Stomach (tissue), 9 donors: ENCODE results near the gene CUX1. TPM values are rescaled to one million over a fixed set of nuclear protein-coding genes. Genes with fewer than 3 reads are reported as not detected.

Experiments
- DNase-seq, 2 donors: peaks; one replicate each; pipeline versions ENCODE4 v3.0.0 to v3.0.0-alpha.2; 2013 to 2019
- H3K27ac ChIP-seq, 5 donors: fragments of 200-600 bp in 4 of 5; sonication (generic) in 4 of 5; one replicate each; pipeline ENCODE4 v1.5.1; 2013 to 2019; ENCODE audit warnings: mild to moderate bottlenecking in 1 of 5, moderate library complexity in 1 of 5
- H3K27me3 ChIP-seq, 3 donors: fragments of 200-600 bp; sonication (generic); one replicate each; pipeline ENCODE4 v1.5.1; 2017 to 2019; ENCODE audit warnings: mixed run types in 1 of 3
- H3K36me3 ChIP-seq, 4 donors: fragments of 200-600 bp; sonication (generic); 1 replicate in 3 of 4; 2 replicates in 1 of 4; pipeline ENCODE4 v1.5.1; 2016 to 2019
- H3K4me1 ChIP-seq, 4 donors: fragments of 200-600 bp; sonication (generic); one replicate each; pipeline ENCODE4 v1.5.1; 2016 to 2019
- H3K4me3 ChIP-seq, 4 donors: fragments of 200-600 bp; sonication (generic) in 3 of 4; one replicate each; pipeline ENCODE4 v1.5.1; 2016 to 2019; ENCODE audit warnings: mild to moderate bottlenecking in 1 of 4
- H3K9me3 ChIP-seq, 4 donors: fragments of 200-600 bp; sonication (generic); one replicate each; pipeline ENCODE4 v1.5.1; 2016 to 2019
- EP300 ChIP-seq: sonication (generic); formaldehyde crosslinking; IDR thresholded peaks from one replicate; pipeline ENCODE4 v1.6.1; 2017; ENCODE audit warnings: antibody characterized with exemption
- POLR2A ChIP-seq, 4 donors: fragments of 450-650 bp; IDR thresholded peaks; one replicate each; pipeline ENCODE4 v1.6.1; 2016; ENCODE audit warnings: antibody characterized with exemption in 4 of 4, control low read depth in 2 of 4, mild to moderate bottlenecking in 1 of 4, moderate library complexity in 1 of 4
- POLR2AphosphoS5 ChIP-seq, 3 donors: sonication (generic); formaldehyde crosslinking; IDR thresholded peaks; one replicate each; pipeline ENCODE4 v1.6.1; 2016; ENCODE audit warnings: antibody characterized with exemption in 3 of 3
- WGBS, 5 donors: extraction: QIAGEN DNeasy Blood & Tissue Kit in 3 of 5; methylation state at CpG; one replicate each; pipeline versions ENCODE4 v1.1.5 to v1.1.7; 2013 to 2018; 5-methylcytosine and 5-hydroxymethylcytosine counted together
- intact Hi-C: fragments of 100-400 bp; cut with DNase I; formaldehyde crosslinking; loops from one replicate; pipeline ENCODE4 v1.15.1; 2023; ENCODE audit warnings: low total_unique reads
- polyA plus RNA-seq, 3 donors: library from polyadenylated mRNA; stranded (reverse); fragments of 200-250 nt; gene quantifications; one replicate each; pipeline ENCODE4 v1.2.3, GENCODE V29; 2013
- total RNA-seq, 5 donors: library from RNA; depleted of rRNA; stranded (reverse); fragments of >200 nt; gene quantifications; one replicate each; pipeline versions ENCODE4 v1.1.0 to v1.2.3, GENCODE V29; 2014 to 2016
- TF ChIP-seq, protein P1 (sequence below), 7 experiments: fragments of 450-650 bp in 4 of 7; fragments of 200-600 bp in 3 of 7; sonication (generic) in 3 of 7; IDR thresholded peaks; one replicate each; pipeline ENCODE4 v1.5.1; 2016 to 2019; ENCODE audit warnings: antibody characterized with exemption in 7 of 7, control low read depth in 2 of 7, mild to moderate bottlenecking in 1 of 7
- donor health status: healthy with polysubstance abuse.
- donor health status: Bipolar disorder and iron deficiency.
- donor health status: healthy.

Gene CUX1
- total and polyA plus RNA-seq, 8 donors, result 24.7 to 201 (median 54.7) TPM

GRCh38 chr7:102028206-102028826, 210.9 kb downstream of the CUX1 start:
- H3K36me3 ChIP-seq, result peaks cover 0 to 39% (median 34%) of the 10 kb centered on the region in 4 donors
- H3K4me3 ChIP-seq, result no peak overlapping the region
- no peaks in the 10 kb centered on the region for H3K9me3 ChIP-seq
- no peaks in the 10 kb centered on the region for H3K27me3 ChIP-seq
- TF ChIP-seq POLR2A (IDR thresholded peaks at IDR 0.05) (no peak), EP300 (no peak), POLR2AphosphoS5 (IDR thresholded peaks at IDR 0.05) (no peak)
- TF ChIP-seq, protein P1, sequence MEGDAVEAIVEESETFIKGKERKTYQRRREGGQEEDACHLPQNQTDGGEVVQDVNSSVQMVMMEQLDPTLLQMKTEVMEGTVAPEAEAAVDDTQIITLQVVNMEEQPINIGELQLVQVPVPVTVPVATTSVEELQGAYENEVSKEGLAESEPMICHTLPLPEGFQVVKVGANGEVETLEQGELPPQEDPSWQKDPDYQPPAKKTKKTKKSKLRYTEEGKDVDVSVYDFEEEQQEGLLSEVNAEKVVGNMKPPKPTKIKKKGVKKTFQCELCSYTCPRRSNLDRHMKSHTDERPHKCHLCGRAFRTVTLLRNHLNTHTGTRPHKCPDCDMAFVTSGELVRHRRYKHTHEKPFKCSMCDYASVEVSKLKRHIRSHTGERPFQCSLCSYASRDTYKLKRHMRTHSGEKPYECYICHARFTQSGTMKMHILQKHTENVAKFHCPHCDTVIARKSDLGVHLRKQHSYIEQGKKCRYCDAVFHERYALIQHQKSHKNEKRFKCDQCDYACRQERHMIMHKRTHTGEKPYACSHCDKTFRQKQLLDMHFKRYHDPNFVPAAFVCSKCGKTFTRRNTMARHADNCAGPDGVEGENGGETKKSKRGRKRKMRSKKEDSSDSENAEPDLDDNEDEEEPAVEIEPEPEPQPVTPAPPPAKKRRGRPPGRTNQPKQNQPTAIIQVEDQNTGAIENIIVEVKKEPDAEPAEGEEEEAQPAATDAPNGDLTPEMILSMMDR (IDR thresholded peaks at IDR 0.05), result no peak
- no peak overlapping the region for H3K27ac ChIP-seq
- H3K4me1 ChIP-seq, result peaks cover 0 to 8% (median 0%) of the 10 kb centered on the region in 4 donors
- intact Hi-C loops, result no loop called here
- peak in 1 of 2 donors; percentile 21 for DNase-seq
- 85 to 89% (median 87%) methylated on average over 16 to 18 of the region's 18 CpGs for WGBS, 5 donors

- Histone ChIP-seq H3K4me1 (no peaks in the 10 kb centered on the region), H3K36me3 (peaks cover 0 to 39% (median 34%) of the 10 kb centered on the region in 4 donors)
- WGBS, 5 donors, result 75 to 94% (median 86%) methylated on average over 6 of the region's 6 CpGs
Measured at GRCh38 chr7:102029616-102030015, 212.2 kb downstream of the CUX1 start.

DNA sequence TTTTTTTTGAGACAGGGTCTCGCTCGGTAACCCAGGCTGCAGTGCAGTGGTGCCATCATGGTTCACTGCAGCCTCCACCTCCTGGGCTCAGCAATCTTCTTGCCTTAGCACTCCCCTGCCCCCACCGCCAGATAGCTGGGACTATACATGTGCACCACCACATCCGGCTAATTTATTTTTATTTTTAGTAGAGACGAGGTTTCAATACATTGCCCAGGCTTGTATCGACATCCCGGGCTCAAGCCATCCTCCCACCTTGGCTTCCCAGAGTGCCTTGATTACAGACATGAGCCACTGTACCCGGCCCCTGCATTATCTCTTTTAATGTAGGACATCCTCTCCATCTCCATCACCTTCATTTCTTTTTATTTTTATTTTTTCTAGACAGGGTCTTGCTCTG, 213.3 kb downstream of the CUX1 start:
- no peak for TF ChIP-seq POLR2AphosphoS5 (IDR thresholded peaks at IDR 0.05)
- TF ChIP-seq, protein P1 (IDR thresholded peaks at IDR 0.05), result no peak
- TF ChIP-seq EP300, result no peak
- TF ChIP-seq POLR2A (IDR thresholded peaks at IDR 0.05), result no peak
- DNase-seq, result no peak

More at GRCh38 chr7:102029616-102030015, 212.2 kb downstream of the CUX1 start:
- TF ChIP-seq POLR2AphosphoS5 (IDR thresholded peaks at IDR 0.05), result no peak
- TF ChIP-seq POLR2A (IDR thresholded peaks at IDR 0.05), result no peak
- TF ChIP-seq, protein P1 (IDR thresholded peaks at IDR 0.05), result no peak
- TF ChIP-seq EP300, result no peak
- Histone ChIP-seq H3K27me3 (no peaks in the 10 kb centered on the region), H3K27ac (no peak overlapping the region), H3K9me3 (no peaks in the 10 kb centered on the region), H3K4me3 (no peak overlapping the region)
- intact Hi-C loops, result no loop called here
- no peak for DNase-seq

GRCh38 chr7:102036958-102037357, 219.5 kb downstream of the CUX1 start:
- intact Hi-C loops, result no loop called here
- WGBS, 5 donors, result 86 to 96% (median 92%) methylated on average over 5 of the region's 5 CpGs
- no peak for DNase-seq
- TF ChIP-seq, protein P1 (IDR thresholded peaks at IDR 0.05), result no peak
- H3K9me3 ChIP-seq, result no peaks in the 10 kb centered on the region
- no peak overlapping the region for H3K4me3 ChIP-seq
- no peak overlapping the region for H3K27ac ChIP-seq
- H3K27me3 ChIP-seq, result no peaks in the 10 kb centered on the region
- peaks cover 0 to 3% (median 0%) of the 10 kb centered on the region in 4 donors for H3K36me3 ChIP-seq
- no peaks in the 10 kb centered on the region for H3K4me1 ChIP-seq

More for the DNA sequence above, 213.3 kb downstream of the CUX1 start:
- Histone ChIP-seq H3K9me3 (no peaks in the 10 kb centered on the region), H3K4me3 (no peak overlapping the region), H3K27me3 (no peaks in the 10 kb centered on the region), H3K27ac (no peak overlapping the region), H3K36me3 (peaks cover 0 to 39% (median 34%) of the 10 kb centered on the region in 4 donors), H3K4me1 (no peaks in the 10 kb centered on the region)
- WGBS, 5 donors, result 93 to 96% (median 96%) methylated on average over 8 of the region's 8 CpGs
- intact Hi-C loops, result no loop called here
